Glutamatergic neuron (in vitro differentiated cells): ENCODE data around the gene LRCH4. TPM values are rescaled to one million over a fixed set of nuclear protein-coding genes. Genes with fewer than 3 reads are reported as not detected.
"Not testable (repeated sequence)": the region's sequence is repeated elsewhere in the genome, so short reads cannot be mapped to it uniquely, and the experiment has no call there.

ENCODE experiments used
- DNase-seq: peaks from one replicate; pipeline ENCODE4 v3.0.0; 2022
- H3K27ac Mint-ChIP-seq: one replicate; pipeline ENCODE4 v1.8.0; 2020; ENCODE audit warnings: mild to moderate bottlenecking, mixed read lengths, inconsistent platforms; ENCODE audit not compliant: unreplicated experiment
- H3K27me3 Mint-ChIP-seq: one replicate; pipeline ENCODE4 v1.8.0; 2020; ENCODE audit warnings: mild to moderate bottlenecking, moderate library complexity, mixed read lengths, inconsistent platforms; ENCODE audit not compliant: unreplicated experiment
- H3K36me3 Mint-ChIP-seq: one replicate; pipeline ENCODE4 v1.8.0; 2020; ENCODE audit warnings: mild to moderate bottlenecking, mixed read lengths, inconsistent platforms; ENCODE audit not compliant: unreplicated experiment
- H3K4me1 Mint-ChIP-seq: one replicate; pipeline ENCODE4 v1.8.0; 2020; ENCODE audit warnings: mild to moderate bottlenecking, low read depth, mixed read lengths, inconsistent platforms; ENCODE audit not compliant: unreplicated experiment
- H3K4me3 Mint-ChIP-seq: one replicate; pipeline ENCODE4 v1.8.0; 2020; ENCODE audit warnings: mild to moderate bottlenecking, mixed read lengths, inconsistent platforms; ENCODE audit not compliant: unreplicated experiment
- H3K9me3 Mint-ChIP-seq: one replicate; pipeline ENCODE4 v1.8.0; 2020; ENCODE audit warnings: mild to moderate bottlenecking, moderate library complexity, mixed read lengths, inconsistent platforms; ENCODE audit not compliant: unreplicated experiment
- total RNA-seq: library from RNA; stranded (reverse); fragmentation: NEBNext Ultra II Directional; extraction: Animal tissue kit (Norgen Biotek cat#: 25700); gene quantifications from one replicate; pipeline ENCODE4 v1.2.1, GENCODE V29; 2021; ENCODE audit not compliant: unreplicated experiment
- TF ChIP-seq, protein P1 (sequence below): fragments of 200-600 bp; sonication (generic); IDR thresholded peaks from one replicate; pipeline ENCODE4 v1.5.0; 2021; ENCODE audit not compliant: partially characterized antibody, unreplicated experiment

The LRCH4 gene
- total RNA-seq, 1 donor from 2014 or later: 166 TPM

DNA sequence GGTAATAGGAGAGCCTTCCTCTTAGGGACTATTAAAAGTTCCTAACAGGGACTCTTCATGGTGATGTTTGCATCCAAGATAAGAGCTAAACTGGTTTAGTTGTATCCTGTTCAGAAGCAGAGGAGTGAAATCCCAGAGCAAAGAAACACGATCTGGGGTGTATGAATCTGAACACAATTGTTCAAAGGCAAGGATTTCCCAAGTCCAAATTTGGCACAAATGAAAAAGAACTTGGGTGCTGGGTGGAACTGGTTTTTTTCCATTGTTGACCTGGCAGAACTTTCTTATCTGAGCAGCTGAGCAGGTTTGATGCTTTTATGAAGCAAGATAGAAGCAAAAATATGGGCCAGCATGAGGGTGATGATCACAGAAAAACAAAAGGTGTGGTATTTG lies 41.0 kb downstream of the LRCH4 start:
- no peaks in the 10 kb centered on the region for H3K9me3 Mint-ChIP-seq
- no peak for DNase-seq
- H3K36me3 Mint-ChIP-seq: no peaks in the 10 kb centered on the region
- H3K4me1 Mint-ChIP-seq: no peaks in the 10 kb centered on the region
- H3K4me3 Mint-ChIP-seq: no peak overlapping the region
- H3K27me3 Mint-ChIP-seq: no peaks in the 10 kb centered on the region
- no peak overlapping the region for H3K27ac Mint-ChIP-seq
- TF ChIP-seq, protein P1, sequence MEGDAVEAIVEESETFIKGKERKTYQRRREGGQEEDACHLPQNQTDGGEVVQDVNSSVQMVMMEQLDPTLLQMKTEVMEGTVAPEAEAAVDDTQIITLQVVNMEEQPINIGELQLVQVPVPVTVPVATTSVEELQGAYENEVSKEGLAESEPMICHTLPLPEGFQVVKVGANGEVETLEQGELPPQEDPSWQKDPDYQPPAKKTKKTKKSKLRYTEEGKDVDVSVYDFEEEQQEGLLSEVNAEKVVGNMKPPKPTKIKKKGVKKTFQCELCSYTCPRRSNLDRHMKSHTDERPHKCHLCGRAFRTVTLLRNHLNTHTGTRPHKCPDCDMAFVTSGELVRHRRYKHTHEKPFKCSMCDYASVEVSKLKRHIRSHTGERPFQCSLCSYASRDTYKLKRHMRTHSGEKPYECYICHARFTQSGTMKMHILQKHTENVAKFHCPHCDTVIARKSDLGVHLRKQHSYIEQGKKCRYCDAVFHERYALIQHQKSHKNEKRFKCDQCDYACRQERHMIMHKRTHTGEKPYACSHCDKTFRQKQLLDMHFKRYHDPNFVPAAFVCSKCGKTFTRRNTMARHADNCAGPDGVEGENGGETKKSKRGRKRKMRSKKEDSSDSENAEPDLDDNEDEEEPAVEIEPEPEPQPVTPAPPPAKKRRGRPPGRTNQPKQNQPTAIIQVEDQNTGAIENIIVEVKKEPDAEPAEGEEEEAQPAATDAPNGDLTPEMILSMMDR: no peak

- H3K4me3 Mint-ChIP-seq: no peak overlapping the region
- H3K9me3 Mint-ChIP-seq: no peaks in the 10 kb centered on the region
These were observed 41.5 kb downstream of the LRCH4 start for GRCh38 chr7:100544386-100544785.

DNA sequence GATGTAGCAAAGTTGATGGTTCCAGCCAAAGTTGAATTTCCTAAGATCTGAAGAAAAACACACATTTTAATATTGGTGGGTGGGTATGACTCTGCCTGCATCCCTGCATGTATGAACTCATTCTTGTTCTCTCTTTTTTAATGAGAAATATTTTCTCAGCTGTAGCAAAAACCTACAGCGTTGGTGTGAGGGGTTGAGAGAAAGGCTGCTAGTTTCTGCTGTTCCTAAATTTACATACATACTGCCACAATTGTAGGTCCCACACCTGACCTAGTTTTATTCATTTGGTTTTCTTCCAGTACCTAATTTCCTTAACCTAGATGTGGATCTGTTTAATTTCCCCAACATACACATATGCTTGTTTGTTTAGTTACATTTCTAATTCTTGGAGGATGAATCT lies 42.3 kb downstream of the LRCH4 start:
- Mint-ChIP-seq H3K4me3 (no peak overlapping the region), H3K27ac (no peak overlapping the region), H3K36me3 (no peaks in the 10 kb centered on the region), H3K4me1 (no peaks in the 10 kb centered on the region), H3K27me3 (no peaks in the 10 kb centered on the region), H3K9me3 (no peaks in the 10 kb centered on the region)
- TF ChIP-seq, protein P1: no peak
- DNase-seq: no peak

More at GRCh38 chr7:100544386-100544785, 41.5 kb downstream of the LRCH4 start:
- H3K36me3 Mint-ChIP-seq: no peaks in the 10 kb centered on the region
- no peaks in the 10 kb centered on the region for H3K4me1 Mint-ChIP-seq
- no peaks in the 10 kb centered on the region for H3K27me3 Mint-ChIP-seq
- no peak for DNase-seq
- TF ChIP-seq, protein P1: no peak
- H3K27ac Mint-ChIP-seq: no peak overlapping the region

DNA sequence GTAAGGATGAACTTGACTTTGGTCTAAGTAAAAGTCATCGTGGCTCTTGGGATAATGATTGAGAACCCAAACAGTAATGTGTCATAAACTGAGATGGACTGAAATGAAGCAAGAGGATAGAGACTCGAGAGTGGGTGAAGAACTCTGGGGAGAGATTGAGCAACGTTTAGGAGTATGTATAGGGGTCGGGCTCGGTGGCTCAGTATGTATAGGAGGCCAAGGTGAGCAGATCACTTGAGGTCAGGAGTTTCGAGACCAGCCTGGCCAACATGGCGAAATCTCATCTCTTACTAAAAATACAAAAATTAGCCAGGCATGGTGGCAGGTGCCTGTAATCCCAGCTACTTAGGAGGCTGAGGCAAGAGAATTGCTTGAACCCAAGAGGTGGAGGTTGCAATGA lies 44.6 kb downstream of the LRCH4 start:
- not testable (repeated sequence) for DNase-seq, H3K4me3 Mint-ChIP-seq

GRCh38 chr7:100540073-100540723 lies 45.7 kb downstream of the LRCH4 start:
- peak overlapping the region; percentile 87 for H3K4me3 Mint-ChIP-seq
- H3K9me3 Mint-ChIP-seq: peaks cover 2% of the 10 kb centered on the region
- peaks cover 3% of the 10 kb centered on the region for H3K27me3 Mint-ChIP-seq
- H3K4me1 Mint-ChIP-seq: no peaks in the 10 kb centered on the region
- H3K27ac Mint-ChIP-seq: no peak overlapping the region
- no peaks in the 10 kb centered on the region for H3K36me3 Mint-ChIP-seq
- DNase-seq: no peak
- TF ChIP-seq, protein P1: no peak

More for the DNA sequence above, 44.6 kb downstream of the LRCH4 start:
- H3K27ac Mint-ChIP-seq, H3K36me3 Mint-ChIP-seq, H3K4me1 Mint-ChIP-seq, H3K27me3 Mint-ChIP-seq, H3K9me3 Mint-ChIP-seq: not testable (repeated sequence)
